AG09309 (cell line): Measurements from ENCODE around the gene TRAPPC14.
A peak's percentile ranks its signal among the peaks of the same experiment; 100 is the strongest.
"Not testable (repeated sequence)": the region's sequence is repeated elsewhere in the genome, so short reads cannot be mapped to it uniquely, and the experiment has no call there.

ENCODE experiments used
- DNase-seq: peaks from one replicate; pipeline ENCODE4 v3.0.0-alpha.2; 2010; ENCODE audit warnings: low read depth
- H3K4me3 ChIP-seq: 2 replicates; pipeline ENCODE4 v1.5.1; 2011; ENCODE audit warnings: mild to moderate bottlenecking, low read depth, low read length, moderate library complexity; ENCODE audit not compliant: control insufficient read depth
- TF ChIP-seq, protein P1 (sequence below): IDR thresholded peaks from 2 replicates; pipeline ENCODE4 v1.5.1; 2011; ENCODE audit warnings: mild to moderate bottlenecking, low read depth, low read length, inconsistent platforms; ENCODE audit not compliant: insufficient read depth, control insufficient read depth; ENCODE audit errors: missing control alignments

The TRAPPC14 gene

DNA sequence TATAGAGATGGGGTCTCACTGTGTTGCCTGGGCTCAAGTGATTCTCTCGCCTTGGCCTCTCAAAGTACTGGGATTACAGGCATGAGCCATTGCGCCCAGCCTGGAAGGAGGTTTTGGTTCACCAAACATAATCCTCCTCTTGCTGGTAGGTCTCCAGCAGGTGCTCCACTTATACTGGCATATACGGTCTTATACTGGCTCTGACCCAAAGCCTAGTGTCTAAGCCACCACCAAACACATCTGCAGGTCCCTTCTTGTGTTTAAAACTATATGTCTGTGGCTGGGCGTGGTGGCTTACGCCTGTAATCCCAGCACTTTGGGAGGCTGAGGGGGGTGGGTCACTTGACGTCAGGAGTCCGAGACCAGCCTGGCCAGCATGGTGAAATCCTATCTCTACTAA is 26.4 kb downstream of the TRAPPC14 start:
- TF ChIP-seq, protein P1, sequence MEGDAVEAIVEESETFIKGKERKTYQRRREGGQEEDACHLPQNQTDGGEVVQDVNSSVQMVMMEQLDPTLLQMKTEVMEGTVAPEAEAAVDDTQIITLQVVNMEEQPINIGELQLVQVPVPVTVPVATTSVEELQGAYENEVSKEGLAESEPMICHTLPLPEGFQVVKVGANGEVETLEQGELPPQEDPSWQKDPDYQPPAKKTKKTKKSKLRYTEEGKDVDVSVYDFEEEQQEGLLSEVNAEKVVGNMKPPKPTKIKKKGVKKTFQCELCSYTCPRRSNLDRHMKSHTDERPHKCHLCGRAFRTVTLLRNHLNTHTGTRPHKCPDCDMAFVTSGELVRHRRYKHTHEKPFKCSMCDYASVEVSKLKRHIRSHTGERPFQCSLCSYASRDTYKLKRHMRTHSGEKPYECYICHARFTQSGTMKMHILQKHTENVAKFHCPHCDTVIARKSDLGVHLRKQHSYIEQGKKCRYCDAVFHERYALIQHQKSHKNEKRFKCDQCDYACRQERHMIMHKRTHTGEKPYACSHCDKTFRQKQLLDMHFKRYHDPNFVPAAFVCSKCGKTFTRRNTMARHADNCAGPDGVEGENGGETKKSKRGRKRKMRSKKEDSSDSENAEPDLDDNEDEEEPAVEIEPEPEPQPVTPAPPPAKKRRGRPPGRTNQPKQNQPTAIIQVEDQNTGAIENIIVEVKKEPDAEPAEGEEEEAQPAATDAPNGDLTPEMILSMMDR = no peak
- DNase-seq = no peak

DNA sequence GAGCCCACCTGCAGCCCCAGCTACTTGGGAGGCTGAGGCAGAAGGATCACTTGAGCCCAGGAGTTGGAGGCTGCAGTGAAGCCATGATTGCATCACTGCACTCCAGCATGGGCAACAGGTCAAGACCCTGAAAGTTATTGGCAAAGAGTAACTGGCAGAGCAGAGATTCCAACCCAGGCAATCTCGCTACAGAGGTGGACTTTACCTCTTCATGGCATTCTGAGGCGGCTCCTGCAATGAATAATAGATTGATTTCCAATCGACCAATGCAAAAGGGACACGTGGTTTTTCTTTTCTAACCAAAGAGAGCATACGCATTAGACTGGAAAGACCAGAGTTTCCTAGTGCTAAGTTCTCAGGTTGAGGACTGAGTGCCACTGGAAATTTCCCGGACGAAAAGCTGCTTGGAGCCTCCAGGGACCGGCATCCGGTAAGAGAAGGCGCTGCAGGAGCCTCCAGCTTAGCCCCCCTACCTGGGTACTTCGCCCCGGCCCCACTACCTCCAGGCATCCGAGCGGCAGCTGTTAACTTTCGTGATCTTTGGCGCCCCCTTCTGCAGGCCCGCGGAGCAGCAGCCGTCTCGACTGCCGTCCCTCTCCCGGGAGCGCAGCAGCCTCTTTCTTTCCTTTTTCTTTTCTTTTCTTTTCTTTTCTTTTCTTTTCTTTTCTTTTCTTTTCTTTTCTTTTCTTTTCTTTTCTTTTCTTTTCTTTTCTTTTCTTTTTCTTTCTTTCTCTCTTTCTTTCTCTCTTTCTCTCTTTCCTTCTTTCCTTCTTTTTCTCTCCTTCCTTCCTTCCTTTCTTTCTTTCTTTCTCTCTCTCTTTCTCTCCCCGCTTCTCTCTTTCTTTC is 27.7 kb downstream of the TRAPPC14 start:
- no peak for DNase-seq
- H3K4me3 ChIP-seq = peak overlapping the region; percentile 25
- TF ChIP-seq, protein P1 = peak; percentile 84

More for the DNA sequence above, 26.4 kb downstream of the TRAPPC14 start:
- H3K4me3 ChIP-seq = no peak overlapping the region

- not testable (repeated sequence) for H3K4me3 ChIP-seq, DNase-seq
Observed at GRCh38 chr7:100130220-100130607, 28.3 kb downstream of the TRAPPC14 start.

DNA sequence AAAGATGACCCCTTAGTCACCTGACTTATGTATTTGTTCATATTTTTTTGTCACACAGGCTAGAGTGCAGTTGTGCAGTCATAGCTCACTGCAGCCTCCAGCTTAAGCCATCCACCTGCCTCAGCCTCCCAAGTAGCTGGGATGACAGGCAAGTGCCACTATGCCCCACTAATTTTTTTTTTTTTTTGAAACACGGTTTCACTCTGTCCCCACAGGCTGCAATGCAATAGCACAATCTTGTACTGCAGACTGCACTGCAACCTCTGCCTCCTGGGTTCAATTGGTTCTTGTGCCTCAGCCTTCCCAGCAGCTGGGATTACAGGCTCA is 29.9 kb downstream of the TRAPPC14 start:
- TF ChIP-seq, protein P1 = no peak
- no peak overlapping the region for H3K4me3 ChIP-seq
- DNase-seq = no peak

DNA sequence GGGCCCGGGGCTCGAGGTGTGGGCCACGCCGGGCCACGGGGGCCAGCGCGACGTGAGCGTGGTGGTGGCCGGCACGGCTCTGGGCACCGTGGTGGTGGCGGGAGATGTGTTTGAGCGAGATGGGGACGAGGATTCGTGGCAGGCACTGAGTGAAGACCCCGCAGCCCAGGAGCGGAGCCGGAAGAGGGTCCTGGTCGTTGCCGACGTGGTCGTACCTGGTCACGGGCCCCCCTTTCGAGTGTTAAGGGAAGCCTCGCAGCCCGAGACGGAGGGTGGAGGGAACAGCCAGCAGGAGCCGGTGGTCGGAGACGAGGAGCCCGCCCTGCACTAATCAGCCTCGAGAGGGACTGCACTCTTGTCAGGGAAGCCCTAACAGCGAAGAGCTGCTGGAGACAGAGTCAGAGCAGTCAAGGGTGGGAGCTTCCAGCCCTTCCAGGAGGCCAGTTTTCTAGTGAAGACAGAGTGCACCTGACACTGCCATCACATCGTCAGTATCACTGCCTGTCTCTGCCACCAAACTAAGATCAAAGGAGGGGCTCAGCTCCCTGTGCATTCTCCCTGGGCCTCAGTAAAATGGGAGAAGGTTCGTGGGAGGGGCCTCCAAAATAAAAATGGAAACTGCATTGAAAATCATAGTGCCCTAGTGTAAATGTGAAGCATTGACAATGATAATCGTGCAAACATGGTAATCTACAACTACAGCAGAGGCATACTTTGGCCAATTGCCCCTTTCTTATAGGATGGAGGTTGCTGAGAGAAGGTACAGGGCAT is 30.5 kb downstream of the TRAPPC14 start:
- TF ChIP-seq, protein P1 = no peak
- H3K4me3 ChIP-seq = peak overlapping the region; percentile 91
- no peak for DNase-seq

DNA sequence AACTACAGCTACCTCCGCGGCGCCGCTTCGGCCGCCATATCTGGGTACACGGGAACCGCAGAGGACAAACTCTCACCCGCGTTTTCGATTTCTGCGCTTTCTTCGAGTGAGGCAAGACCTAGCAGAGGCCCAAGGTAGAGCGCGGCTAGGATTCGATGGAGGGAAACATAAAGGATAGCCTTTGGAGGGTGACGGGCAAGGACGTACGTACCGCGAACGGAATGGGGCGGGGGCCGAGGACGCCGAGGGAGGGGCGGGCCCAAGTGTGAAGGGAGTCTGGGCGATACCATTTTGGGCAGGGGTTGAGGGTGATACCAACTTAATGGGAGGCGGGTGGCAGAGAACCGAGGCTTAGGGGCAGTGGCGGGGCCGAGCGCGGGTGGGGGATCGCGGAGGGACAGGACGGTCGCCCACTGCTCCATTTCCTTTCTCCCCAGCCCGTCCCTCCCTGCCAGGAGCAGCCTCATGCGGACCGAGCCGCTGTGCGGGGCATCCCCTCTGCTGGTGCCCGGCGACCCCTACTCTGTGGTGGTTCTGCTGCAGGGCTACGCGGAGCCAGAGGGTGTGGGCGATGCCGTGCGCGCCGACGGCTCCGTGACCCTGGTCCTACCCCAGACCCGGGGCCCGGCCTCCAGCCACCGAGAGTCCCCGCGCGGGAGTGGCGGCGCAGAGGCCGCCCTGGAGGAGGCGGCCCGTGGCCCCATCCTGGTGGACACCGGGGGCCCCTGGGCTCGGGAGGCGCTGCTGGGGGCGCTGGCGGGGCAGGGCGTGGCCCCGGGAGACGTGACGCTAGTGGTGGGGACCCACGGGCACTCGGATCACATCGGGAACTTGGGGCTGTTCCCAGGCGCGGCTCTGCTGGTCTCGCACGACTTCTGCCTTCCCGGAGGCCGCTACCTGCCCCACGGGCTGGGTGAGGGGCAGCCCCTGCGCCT is 31.3 kb downstream of the TRAPPC14 start, which contains the start of gene MBLAC1:
MBLAC1 (plus strand) TSS at position 37 of the 935 bp plus-strand sequence; CDS start at position 466, 429 bp downstream.
- TF ChIP-seq, protein P1 = no peak
- peak within 1 kb of the TSS; percentile 91 for H3K4me3 ChIP-seq
- peak; percentile 79 for DNase-seq
